Left ventricle myocardium inferior (tissue), 1 donor: ENCODE data around the gene EVC. TPM values are rescaled to one million over a fixed set of nuclear protein-coding genes. Genes with fewer than 3 reads are reported as not detected.

Source experiments
- DNase-seq: peaks from one replicate; pipeline ENCODE4 v3.0.0-alpha.2; 2020
- H3K27ac ChIP-seq: fragments of 200-600 bp; replicated peaks from 2 replicates; pipeline ENCODE4 v1.8.0; 2021
- H3K27me3 ChIP-seq: fragments of 200-600 bp; 2 replicates; pipeline ENCODE4 v1.8.0; 2021; ENCODE audit warnings: low read depth
- H3K36me3 ChIP-seq: fragments of 200-600 bp; 2 replicates; pipeline ENCODE4 v1.8.0; 2021
- H3K4me1 ChIP-seq: fragments of 200-600 bp; 2 replicates; pipeline ENCODE4 v1.8.0; 2021
- H3K4me3 ChIP-seq: fragments of 200-600 bp; 2 replicates; pipeline ENCODE4 v1.8.0; 2021; ENCODE audit warnings: mild to moderate bottlenecking, moderate library complexity
- H3K9me3 ChIP-seq: fragments of 200-600 bp; replicated peaks from 2 replicates; pipeline ENCODE4 v1.8.0; 2021
- CTCF ChIP-seq: fragments of 200-600 bp; IDR thresholded peaks from 2 replicates; pipeline ENCODE4 v1.8.0; 2021; ENCODE audit warnings: antibody characterized with exemption, mild to moderate bottlenecking, borderline replicate concordance
- intact Hi-C: fragments of 100-400 bp; cut with micrococcal nuclease; formaldehyde crosslinking; loops from one replicate; pipeline ENCODE4 v1.11.0; 2022
- total RNA-seq: library from RNA; stranded (reverse); fragmentation: NEBNext Ultra II Directional; extraction: Animal tissue kit (Norgen Biotek cat#: 25700); gene quantifications from one replicate; pipeline ENCODE4 v1.2.1, GENCODE V29; 2021
- donor health status: DM: no; HTN: yes; CAD: no; lungs with severe emphysema.

The EVC gene
- total RNA-seq, 1 donor from 2014 or later: 5.1 TPM

- H3K27me3 ChIP-seq: no peaks in the 10 kb centered on the region
- no peaks in the 10 kb centered on the region for H3K36me3 ChIP-seq
- DNase-seq: no peak
Measured at GRCh38 chr4:5676763-5677162, 34.2 kb upstream of the EVC start.

GRCh38 chr4:5678977-5679376 is 32.0 kb upstream of the EVC start:
- Histone ChIP-seq H3K27me3 (no peaks in the 10 kb centered on the region), H3K27ac (no peak overlapping the region), H3K4me3 (no peak overlapping the region), H3K9me3 (no peaks in the 10 kb centered on the region), H3K36me3 (no peaks in the 10 kb centered on the region), H3K4me1 (no peaks in the 10 kb centered on the region)
- no peak for DNase-seq
- TF ChIP-seq CTCF: no peak
- intact Hi-C loops: no loop called here

More at GRCh38 chr4:5676763-5677162, 34.2 kb upstream of the EVC start:
- TF ChIP-seq CTCF: no peak
- Histone ChIP-seq H3K4me3 (no peak overlapping the region), H3K4me1 (no peaks in the 10 kb centered on the region), H3K9me3 (no peaks in the 10 kb centered on the region), H3K27ac (no peak overlapping the region)
- intact Hi-C loops: no loop called here

DNA sequence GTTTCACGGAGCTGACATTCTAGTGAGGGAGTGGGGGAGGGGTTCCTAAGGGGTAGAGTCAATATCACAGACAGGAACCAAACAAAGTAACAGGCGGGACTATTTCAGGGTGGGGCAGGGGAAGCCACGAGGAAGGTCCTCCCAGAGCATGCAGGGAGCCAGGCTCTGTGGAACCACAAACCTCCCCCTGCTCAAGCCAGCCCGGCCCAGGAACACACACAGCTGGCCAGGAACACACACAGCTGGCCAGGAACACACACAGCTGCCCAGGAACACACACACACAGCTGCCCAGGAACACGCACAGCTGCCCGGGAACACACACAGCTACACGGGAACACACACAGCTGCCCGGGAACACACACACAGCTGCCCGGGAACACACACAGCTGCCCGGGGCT is 27.4 kb upstream of the EVC start:
- H3K27ac ChIP-seq: no peak overlapping the region
- no peak overlapping the region for H3K4me3 ChIP-seq
- H3K9me3 ChIP-seq: peaks cover 4% of the 10 kb centered on the region
- no peaks in the 10 kb centered on the region for H3K4me1 ChIP-seq
- H3K27me3 ChIP-seq: no peaks in the 10 kb centered on the region
- no peak for DNase-seq
- peaks cover 30% of the 10 kb centered on the region for H3K36me3 ChIP-seq
- intact Hi-C loops: no loop called here
- no peak for TF ChIP-seq CTCF

DNA sequence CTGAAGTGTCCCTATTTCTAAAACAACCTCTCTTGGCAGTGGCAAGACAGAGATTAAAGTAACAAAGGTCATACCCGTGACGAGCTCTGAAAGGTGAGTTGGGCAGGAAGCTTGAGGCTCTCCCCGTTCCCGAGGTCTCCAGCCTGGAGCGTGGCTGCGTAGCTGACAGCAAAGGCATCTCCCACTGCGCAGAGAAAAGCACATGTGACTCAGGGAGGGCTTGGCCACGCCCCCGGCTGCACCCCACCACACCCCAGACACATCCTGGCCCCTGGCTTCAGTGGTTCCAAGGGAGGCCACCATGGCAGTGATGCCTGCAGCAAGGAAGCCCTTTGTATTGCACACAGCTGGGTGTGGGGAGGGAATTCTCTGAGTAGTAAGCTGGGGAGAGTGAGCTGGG is 25.7 kb upstream of the EVC start:
- no peaks in the 10 kb centered on the region for H3K4me1 ChIP-seq
- TF ChIP-seq CTCF: no peak
- no peak for DNase-seq

DNA sequence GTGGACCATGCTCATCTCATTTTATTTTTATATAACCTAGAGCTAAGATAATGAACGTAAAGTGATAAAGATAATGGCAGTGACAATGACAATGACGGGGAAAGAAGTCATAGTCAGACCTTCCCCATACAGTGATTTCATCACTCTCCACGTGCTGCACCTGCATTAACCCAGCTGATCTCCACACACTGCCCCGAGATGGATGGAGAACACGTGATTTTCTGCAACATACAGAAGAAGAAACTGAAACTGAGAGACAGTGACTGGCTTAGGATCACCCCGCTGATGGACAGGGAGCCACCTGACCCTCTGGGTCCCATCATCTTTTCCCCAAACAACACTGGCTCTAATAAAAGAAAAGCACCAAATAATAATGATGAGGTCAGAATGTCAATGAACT is 24.7 kb upstream of the EVC start:
- Histone ChIP-seq H3K4me1 (no peaks in the 10 kb centered on the region), H3K4me3 (no peak overlapping the region), H3K9me3 (peaks cover 4% of the 10 kb centered on the region), H3K27ac (no peak overlapping the region), H3K36me3 (peaks cover 30% of the 10 kb centered on the region), H3K27me3 (no peaks in the 10 kb centered on the region)
- no peak for TF ChIP-seq CTCF
- intact Hi-C loops: no loop called here
- no peak for DNase-seq

More for the DNA sequence above, 25.7 kb upstream of the EVC start:
- H3K27me3 ChIP-seq: no peaks in the 10 kb centered on the region
- no peak overlapping the region for H3K4me3 ChIP-seq
- peaks cover 30% of the 10 kb centered on the region for H3K36me3 ChIP-seq
- peaks cover 4% of the 10 kb centered on the region for H3K9me3 ChIP-seq
- no peak overlapping the region for H3K27ac ChIP-seq
- intact Hi-C loops: no loop called here

DNA sequence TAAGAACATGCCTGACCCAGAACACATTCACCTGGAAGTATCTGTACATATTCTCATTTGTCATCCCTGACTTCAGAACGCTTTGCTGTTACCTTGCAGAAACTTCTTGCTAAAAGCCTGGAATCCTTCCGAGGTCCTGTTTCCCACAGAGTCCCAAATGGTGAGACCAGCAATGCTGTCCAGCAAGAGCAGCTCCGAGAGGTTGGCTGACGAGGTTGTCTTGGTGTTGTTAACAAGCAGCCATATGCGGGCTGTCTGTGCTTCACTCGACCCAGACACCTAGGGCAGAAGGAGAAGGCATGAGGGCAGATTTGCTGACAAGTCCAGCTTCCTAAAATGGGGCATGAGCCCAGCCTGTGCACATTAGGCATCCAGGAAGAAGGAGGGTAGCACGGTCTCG is 21.9 kb upstream of the EVC start:
- H3K27me3 ChIP-seq: no peaks in the 10 kb centered on the region
- no peak for TF ChIP-seq CTCF
- peaks cover 4% of the 10 kb centered on the region for H3K9me3 ChIP-seq
- no peak overlapping the region for H3K4me3 ChIP-seq
- H3K36me3 ChIP-seq: peaks cover 37% of the 10 kb centered on the region
- intact Hi-C loops: no loop called here
- no peak overlapping the region for H3K27ac ChIP-seq
- no peaks in the 10 kb centered on the region for H3K4me1 ChIP-seq
- DNase-seq: no peak
